Ramos (cell line): Measurements from ENCODE around the gene AMN.

Experiments used
- in situ Hi-C: fragments of 300-500 bp; cut with MboI; formaldehyde crosslinking; loops from one replicate; pipeline ENCODE4 v1.14.3; 2022; ENCODE audit warnings: low sequenced_read_pairs; ENCODE audit not compliant: unreplicated experiment

AMN gene

GRCh38 chr14:102955636-102956408 is 33.4 kb downstream of the AMN start:
- in situ Hi-C loops = no loop called here

GRCh38 chr14:102957222-102957621 is 34.8 kb downstream of the AMN start:
- in situ Hi-C loops = no loop called here

DNA sequence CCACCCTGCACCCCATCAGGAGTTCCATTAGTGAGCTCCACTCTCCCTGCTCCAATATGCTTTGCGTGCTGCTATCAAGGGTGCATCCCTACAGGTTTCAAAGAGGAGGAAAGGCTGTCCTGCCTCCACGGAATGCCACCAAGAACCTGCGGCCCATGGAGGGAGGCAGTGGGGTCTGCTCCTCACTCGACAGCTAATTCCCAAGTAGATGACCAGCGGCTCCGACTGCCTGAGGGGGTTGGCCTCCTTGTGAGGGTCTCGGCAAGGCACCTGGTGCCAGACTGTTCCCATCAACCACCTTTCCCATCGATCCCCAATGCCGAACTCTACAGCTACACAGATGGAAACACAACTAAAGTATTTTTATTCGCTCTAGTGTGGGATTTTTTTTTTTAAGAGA is 36.0 kb downstream of the AMN start:
- in situ Hi-C loops = no loop called here

- in situ Hi-C loops = no loop called here
Observed at GRCh38 chr14:102962111-102962627, 39.7 kb downstream of the AMN start.

GRCh38 chr14:102964152-102964730 is 41.8 kb downstream of the AMN start:
- in situ Hi-C loops = no loop called here

- in situ Hi-C loops = no loop called here
Observed at GRCh38 chr14:102965282-102965681, 42.8 kb downstream of the AMN start.

DNA sequence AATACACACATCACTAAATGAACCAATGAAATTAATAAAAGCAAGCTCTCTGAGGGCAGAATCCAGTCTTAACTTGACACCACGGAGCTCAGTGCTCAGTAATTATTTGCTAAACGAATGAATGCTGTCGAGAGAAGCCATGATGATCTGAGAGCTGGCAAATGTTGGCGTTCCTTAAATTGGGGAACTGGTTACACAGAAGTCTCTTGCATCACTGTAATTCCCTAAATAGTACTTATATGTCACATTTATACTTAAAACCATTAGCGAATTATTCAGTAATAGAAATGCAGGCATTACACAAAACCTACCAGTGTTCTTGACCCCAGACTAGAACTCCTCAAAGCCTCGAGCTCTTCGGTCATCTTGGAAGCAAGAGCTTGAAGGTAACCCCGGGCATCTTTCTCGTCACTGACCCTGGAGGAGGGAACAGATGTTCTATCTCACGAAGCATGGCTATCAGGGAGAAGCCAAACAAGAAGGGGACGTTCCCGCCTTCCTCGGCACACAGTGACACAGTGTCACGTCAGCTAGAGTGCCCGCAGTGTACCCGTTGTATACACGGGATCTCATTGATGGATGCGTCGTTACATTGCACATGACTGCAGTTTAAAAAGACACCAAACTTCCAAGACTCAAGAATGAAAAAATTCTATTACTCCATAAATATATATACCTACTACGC is 43.6 kb downstream of the AMN start:
- in situ Hi-C loops = no loop called here

- in situ Hi-C loops = no loop called here
Observed at GRCh38 chr14:102966681-102967505, 44.4 kb downstream of the AMN start.

- in situ Hi-C loops = no loop called here
Observed at GRCh38 chr14:102967506-102967795, 45.0 kb downstream of the AMN start.

DNA sequence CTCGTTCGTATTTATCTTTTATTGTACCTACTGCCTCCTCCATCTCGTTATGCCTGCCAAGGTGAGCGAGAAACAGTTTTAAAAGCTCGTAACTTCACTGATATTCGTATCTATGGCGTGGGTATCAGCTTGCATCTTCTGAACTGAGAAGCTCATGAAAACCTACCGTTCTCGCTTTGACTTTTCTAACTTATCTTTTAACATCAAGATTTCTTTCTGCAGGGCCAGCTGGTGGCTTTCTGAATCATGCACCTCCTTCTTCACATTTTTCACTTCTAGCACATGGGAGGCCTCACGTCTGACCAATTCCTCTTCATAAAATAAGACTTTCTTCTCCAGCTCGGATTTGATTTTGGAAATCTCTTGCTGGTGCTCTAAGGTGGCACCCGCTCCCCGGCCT is 45.8 kb downstream of the AMN start:
- in situ Hi-C loops = no loop called here

- in situ Hi-C loops = no loop called here
Observed at GRCh38 chr14:102969060-102969791, 46.8 kb downstream of the AMN start.

- in situ Hi-C loops = no loop called here
Observed at GRCh38 chr14:102969901-102970300, 47.4 kb downstream of the AMN start.

DNA sequence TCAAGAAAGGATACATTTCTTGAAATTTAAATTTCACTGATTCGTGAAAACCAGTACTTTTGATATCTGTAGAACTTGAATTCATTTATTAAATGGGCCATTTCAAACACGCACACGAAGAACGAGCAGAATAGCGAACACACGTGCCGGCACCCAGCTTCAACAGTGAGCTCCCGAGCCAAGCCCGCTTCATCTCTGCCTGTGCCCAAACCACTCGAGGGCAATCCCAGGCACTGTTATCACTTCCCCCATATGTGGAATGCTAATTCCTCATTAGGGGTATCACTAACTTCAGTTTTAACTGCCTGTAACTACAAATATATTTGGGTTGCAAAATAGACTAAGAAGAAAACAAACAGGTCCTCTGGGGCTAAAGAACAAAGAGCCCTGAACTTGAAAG is 48.0 kb downstream of the AMN start:
- in situ Hi-C loops = no loop called here

DNA sequence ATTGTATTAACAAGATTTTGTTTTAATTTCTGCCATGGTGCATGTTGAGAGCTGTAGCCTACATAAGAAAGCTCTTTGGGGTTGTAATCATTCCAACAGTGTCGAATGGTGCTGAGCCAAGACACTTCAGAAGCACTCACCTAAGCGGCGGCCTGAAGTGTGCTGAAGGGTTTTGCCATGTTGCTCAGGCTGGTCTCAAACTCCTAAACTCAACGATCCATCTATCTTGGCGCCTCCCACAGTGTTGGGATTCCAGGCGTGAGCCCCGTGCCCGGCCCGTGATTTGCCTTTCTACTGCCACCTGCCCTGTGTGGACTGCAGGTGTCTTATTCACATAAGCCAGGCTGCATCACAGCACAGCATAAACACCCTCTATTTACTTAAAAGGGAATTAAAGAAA is 48.9 kb downstream of the AMN start:
- in situ Hi-C loops = no loop called here

- in situ Hi-C loops = no loop called here
Observed at GRCh38 chr14:102971836-102972606, 49.6 kb downstream of the AMN start.

DNA sequence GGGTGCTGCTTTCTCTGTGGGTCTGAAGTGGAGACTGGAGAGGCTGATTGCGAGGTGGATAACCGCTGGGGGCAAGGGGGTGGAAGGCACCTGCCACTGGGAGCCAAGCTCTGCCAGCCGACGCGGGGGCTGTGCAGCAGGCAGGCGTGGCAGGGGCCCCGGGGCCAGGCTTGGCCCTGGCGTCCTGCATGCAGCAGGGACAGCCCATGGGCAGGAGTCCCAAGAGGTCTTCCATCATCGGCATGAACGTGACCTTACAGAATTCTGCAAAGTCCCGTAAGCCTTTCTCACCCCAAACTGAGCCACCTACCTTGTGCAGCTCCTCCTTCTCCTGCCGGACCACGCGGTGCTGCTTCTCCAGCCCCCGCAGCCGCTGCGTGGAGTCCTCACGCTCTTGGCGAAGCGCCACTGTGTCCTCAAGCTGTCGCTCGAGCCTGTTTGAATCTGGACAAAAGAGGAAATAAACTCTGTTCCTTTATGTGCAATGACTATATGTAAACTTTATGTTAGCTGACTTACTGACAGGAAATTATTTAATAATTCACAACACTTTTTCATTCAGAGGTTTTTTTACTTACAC is 51.3 kb downstream of the AMN start:
- in situ Hi-C loops = no loop called here

GRCh38 chr14:102975662-102976061 is 53.2 kb downstream of the AMN start:
- in situ Hi-C loops = no loop called here

DNA sequence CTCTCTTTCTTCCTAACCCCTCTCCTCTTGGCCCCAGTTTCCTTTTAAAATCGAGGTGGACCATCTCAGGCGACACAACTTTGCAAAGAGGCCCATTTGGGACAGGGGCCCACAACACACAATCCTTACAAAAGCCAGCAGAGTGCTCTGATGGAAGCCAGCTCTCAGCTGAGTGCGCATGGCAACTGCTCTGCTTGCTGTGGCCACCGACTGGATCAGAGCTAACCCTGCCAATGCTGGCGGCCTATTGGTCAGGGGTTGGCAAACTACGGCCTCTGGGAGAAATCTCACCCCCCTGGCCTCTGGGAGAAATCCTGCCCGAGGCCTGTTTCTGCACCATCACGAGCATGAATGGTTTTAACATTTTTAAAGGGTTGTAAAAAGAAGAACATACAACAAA is 55.0 kb downstream of the AMN start:
- in situ Hi-C loops = no loop called here

DNA sequence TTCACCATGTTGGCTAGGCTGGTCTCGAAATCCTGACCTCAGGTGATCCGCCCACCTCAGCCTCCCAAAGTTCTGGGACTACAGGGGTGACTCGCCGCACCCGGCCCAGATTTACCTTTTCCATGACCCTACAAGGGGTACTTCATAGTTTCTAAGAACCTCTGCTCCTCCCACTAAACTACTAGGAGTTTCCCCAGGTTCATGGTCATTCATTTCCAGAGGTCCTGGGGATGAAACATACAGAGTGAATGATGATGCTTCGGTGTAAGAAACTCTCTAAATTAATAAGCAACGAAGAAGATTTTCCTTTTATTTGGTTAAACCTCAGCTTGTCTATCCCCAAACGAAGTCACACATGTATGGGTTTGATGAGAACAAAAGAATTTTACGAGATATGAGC is 56.9 kb downstream of the AMN start:
- in situ Hi-C loops = no loop called here
